Measurements from ENCODE around the gene PANX2. TPM values are rescaled to one million over a fixed set of nuclear protein-coding genes. Genes with fewer than 3 reads are reported as not detected.

PANX2 gene
- total RNA-seq, 1 experiment from 2014 or later = 9.4 TPM

GRCh38 chr22:50210378-50211139, 40.0 kb downstream of the PANX2 start:
- POLR2A ChIA-PET (ENCODE audit: unreplicated experiment) = no interaction called here
- DNase-seq (no peak), ATAC-seq (no peak)
- Histone ChIP-seq H3K79me2 (ENCODE audit: low read length) (no peaks in the 10 kb centered on the region), H3K4me2 (ENCODE audit: low read length) (no peak overlapping the region), H3K27me3 (ENCODE audit: low read length) (no peaks in the 10 kb centered on the region), H3K9ac (ENCODE audit: low read length) (no peak overlapping the region), H3K9me3 (ENCODE audit: low read length) (no peaks in the 10 kb centered on the region), H2AFZ (ENCODE audit: low read length) (no peak overlapping the region), H3K4me1 (ENCODE audit: insufficient read depth, low read length) (no peaks in the 10 kb centered on the region), H3K9me2 (replicated peaks; ENCODE audit: low read length) (no peaks in the 10 kb centered on the region), H3K4me3 (ENCODE audit: low read length) (no peak overlapping the region), H4K20me1 (ENCODE audit: low read length) (no peaks in the 10 kb centered on the region), H3K36me3 (ENCODE audit: low read depth, low read length) (peaks cover 2% of the 10 kb centered on the region; the same call in 1 of the 2 replicates), H3K27ac (ENCODE audit: low read length) (no peak overlapping the region), H3F3A (ENCODE audit: low read length, unreplicated experiment) (no peaks in the 10 kb centered on the region)
- CTCF ChIA-PET = no interaction called here
- TF ChIP-seq CTCF (conservative IDR thresholded peaks at IDR 0.05; ENCODE audit: low read depth, low read length) (no peak), EZH2 (IDR thresholded peaks at IDR 0.05; ENCODE audit: low read length, unreplicated experiment) (no peak), EZH2phosphoT487 (IDR thresholded peaks at IDR 0.05; ENCODE audit: borderline replicate concordance, low read length) (no peak)
- BruUV-seq (replicated peaks) = no TSS peak
- intact Hi-C loops (cut with micrococcal nuclease) = no loop called here

- H3K9me3 ChIP-seq (ENCODE audit: low read length) = no peaks in the 10 kb centered on the region
- H4K20me1 ChIP-seq (ENCODE audit: low read length) = no peaks in the 10 kb centered on the region
- intact Hi-C loops (cut with micrococcal nuclease) = no loop called here
- TF ChIP-seq EZH2phosphoT487 (IDR thresholded peaks at IDR 0.05; ENCODE audit: borderline replicate concordance, low read length) (no peak), CTCF (conservative IDR thresholded peaks at IDR 0.05; ENCODE audit: low read depth, low read length) (no peak), EZH2 (IDR thresholded peaks at IDR 0.05; ENCODE audit: low read length, unreplicated experiment) (no peak)
- no peak overlapping the region for H3K4me2 ChIP-seq (ENCODE audit: low read length)
- H3K9me2 ChIP-seq (replicated peaks; ENCODE audit: low read length) = no peaks in the 10 kb centered on the region
- H3K4me1 ChIP-seq (ENCODE audit: insufficient read depth, low read length) = no peaks in the 10 kb centered on the region
- no TSS peak for BruUV-seq (replicated peaks)
- H3K79me2 ChIP-seq (ENCODE audit: low read length) = no peaks in the 10 kb centered on the region
- no peak for DNase-seq
- H3K4me3 ChIP-seq (ENCODE audit: low read length) = no peak overlapping the region
- CTCF ChIA-PET = no interaction called here
- no peaks in the 10 kb centered on the region for H3K27me3 ChIP-seq (ENCODE audit: low read length)
- H3F3A ChIP-seq (ENCODE audit: low read length, unreplicated experiment) = no peaks in the 10 kb centered on the region
- no peak overlapping the region for H2AFZ ChIP-seq (ENCODE audit: low read length)
- H3K36me3 ChIP-seq (ENCODE audit: low read depth, low read length) = peaks cover 2% of the 10 kb centered on the region; the same call in 1 of the 2 replicates
- no peak overlapping the region for H3K9ac ChIP-seq (ENCODE audit: low read length)
- ATAC-seq = no peak
- H3K27ac ChIP-seq (ENCODE audit: low read length) = no peak overlapping the region
- POLR2A ChIA-PET (ENCODE audit: unreplicated experiment) = no interaction called here
These were observed 40.6 kb downstream of the PANX2 start for GRCh38 chr22:50211147-50211546.

- no peak overlapping the region for H3K27ac ChIP-seq (ENCODE audit: low read length)
- no peaks in the 10 kb centered on the region for H3K4me1 ChIP-seq (ENCODE audit: insufficient read depth, low read length)
- ChIA-PET POLR2A (ENCODE audit: unreplicated experiment) (no interaction called here), CTCF (interaction anchor here (0.7 kb wide), 1 partner anchor 65 kb away, joined by 4 read pairs; no protein-coding TSS in a partner anchor)
- H3K79me2 ChIP-seq (ENCODE audit: low read length) = no peaks in the 10 kb centered on the region
- H3K4me3 ChIP-seq (ENCODE audit: low read length) = no peak overlapping the region
- peaks cover 2% of the 10 kb centered on the region; the same call in 1 of the 2 replicates for H3K36me3 ChIP-seq (ENCODE audit: low read depth, low read length)
- H3K27me3 ChIP-seq (ENCODE audit: low read length) = no peaks in the 10 kb centered on the region
- no peaks in the 10 kb centered on the region for H3F3A ChIP-seq (ENCODE audit: low read length, unreplicated experiment)
- H3K9me3 ChIP-seq (ENCODE audit: low read length) = no peaks in the 10 kb centered on the region
- H3K9me2 ChIP-seq (replicated peaks; ENCODE audit: low read length) = no peaks in the 10 kb centered on the region
- intact Hi-C loops (cut with micrococcal nuclease) = no loop called here
- no TSS peak for BruUV-seq (replicated peaks)
- DNase-seq (no peak), ATAC-seq (no peak)
- H4K20me1 ChIP-seq (ENCODE audit: low read length) = no peaks in the 10 kb centered on the region
- H3K9ac ChIP-seq (ENCODE audit: low read length) = no peak overlapping the region
- H2AFZ ChIP-seq (ENCODE audit: low read length) = no peak overlapping the region
- H3K4me2 ChIP-seq (ENCODE audit: low read length) = no peak overlapping the region
- TF ChIP-seq CTCF (conservative IDR thresholded peaks at IDR 0.05; ENCODE audit: low read depth, low read length) = no peak
- TF ChIP-seq EZH2phosphoT487 (IDR thresholded peaks at IDR 0.05; ENCODE audit: borderline replicate concordance, low read length) = no peak
- no peak for TF ChIP-seq EZH2 (IDR thresholded peaks at IDR 0.05; ENCODE audit: low read length, unreplicated experiment)
These were observed 42.7 kb downstream of the PANX2 start for GRCh38 chr22:50213263-50213662.
